GM18861 (cell line): ENCODE results near the gene PATE4.
"Not testable (repeated sequence)": the region's sequence is repeated elsewhere in the genome, so short reads cannot be mapped to it uniquely, and the experiment has no call there.

Source experiments
- ATAC-seq: cut with Tn5 transposase; IDR thresholded peaks from one replicate; pipeline ENCODE4 v1.9.1; 2021; ENCODE audit not compliant: unreplicated experiment

PATE4 gene, protein sequence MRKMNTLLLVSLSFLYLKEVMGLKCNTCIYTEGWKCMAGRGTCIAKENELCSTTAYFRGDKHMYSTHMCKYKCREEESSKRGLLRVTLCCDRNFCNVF

DNA sequence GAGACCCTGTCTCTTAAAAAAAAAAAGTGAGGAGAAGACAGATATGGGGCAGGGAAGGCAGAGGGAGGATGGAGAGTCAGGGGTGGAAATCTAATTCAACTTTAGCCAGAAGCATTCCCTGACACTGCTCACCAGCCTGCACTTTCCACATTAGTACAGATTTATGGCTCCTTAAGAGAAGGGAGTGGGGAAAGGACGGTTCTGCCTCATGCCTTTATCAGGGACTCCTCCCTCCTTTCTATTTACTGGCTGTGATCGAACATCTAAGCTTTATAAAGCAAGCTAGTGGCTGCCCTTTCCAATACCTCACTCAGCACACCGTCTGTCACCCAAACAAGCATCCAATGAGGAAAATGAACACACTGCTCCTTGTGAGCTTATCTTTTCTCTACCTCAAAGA is at the start of gene PATE4:
TSS of gene PATE4 (plus strand) at position 301 of the 400 bp plus-strand sequence. CDS start at position 345, 44 bp downstream.
- ATAC-seq: no peak

DNA sequence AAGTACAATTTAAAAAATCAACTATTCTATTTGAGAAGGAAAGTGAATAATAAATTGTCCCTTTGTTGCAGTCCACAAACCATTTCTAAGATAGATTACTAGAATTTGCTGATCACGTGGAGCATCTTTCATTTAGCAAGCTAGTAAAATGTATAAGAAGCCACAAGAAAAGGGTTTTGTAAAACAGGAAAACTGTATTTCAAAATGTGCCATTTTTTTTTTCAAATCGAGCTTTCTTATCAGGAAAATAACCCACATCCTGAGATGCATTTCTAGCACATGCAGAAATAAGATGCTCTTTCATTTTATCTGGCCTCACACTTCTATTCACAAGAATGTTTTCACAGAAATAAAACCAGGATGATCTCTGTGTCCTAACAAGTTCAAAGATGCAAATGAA is 48.4 kb upstream of the PATE4 start:
- ATAC-seq: no peak

DNA sequence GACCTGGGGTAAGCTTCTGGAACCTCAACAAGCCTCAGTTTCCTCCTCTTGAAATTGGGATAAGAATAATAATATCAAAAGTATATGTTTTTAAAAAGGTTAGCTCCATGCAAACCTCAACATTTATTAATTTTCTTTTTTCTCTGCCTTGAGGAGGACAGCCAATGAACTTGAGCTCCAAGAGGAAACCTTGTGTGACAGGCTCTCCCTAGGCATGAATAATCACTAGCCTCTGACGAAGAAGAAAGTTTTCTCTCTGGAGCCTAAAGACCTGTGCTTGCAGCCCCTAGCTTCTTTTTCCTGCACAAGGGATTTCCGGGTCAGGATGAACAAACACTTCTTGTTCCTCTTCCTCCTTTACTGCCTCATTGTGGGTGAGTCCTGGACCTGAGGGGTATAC is 45.3 kb upstream of the PATE4 start, which contains the start of gene PATE3:
TSS of gene PATE3 (plus strand) at position 301 of the 400 bp plus-strand sequence. CDS start at position 326, 25 bp downstream.
- no peak for ATAC-seq

DNA sequence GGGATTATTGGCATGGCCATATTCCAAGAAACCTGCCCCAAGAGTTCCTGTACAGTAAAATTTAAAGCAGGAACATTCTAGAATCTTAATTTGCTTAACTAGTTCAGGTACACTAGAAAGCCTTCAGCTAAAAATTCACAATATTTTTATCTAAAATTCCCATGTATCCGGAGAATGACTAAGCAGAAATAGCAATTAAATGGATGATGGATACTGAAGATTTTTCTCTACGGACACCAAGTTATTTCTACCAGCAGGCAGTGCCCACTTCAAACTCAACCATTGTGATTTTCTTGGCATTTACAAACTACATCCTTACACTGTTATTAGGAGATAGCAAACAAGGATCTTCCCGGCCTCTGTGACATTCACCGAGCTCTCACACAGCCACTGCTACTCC is 42.3 kb upstream of the PATE4 start:
- no peak for ATAC-seq

DNA sequence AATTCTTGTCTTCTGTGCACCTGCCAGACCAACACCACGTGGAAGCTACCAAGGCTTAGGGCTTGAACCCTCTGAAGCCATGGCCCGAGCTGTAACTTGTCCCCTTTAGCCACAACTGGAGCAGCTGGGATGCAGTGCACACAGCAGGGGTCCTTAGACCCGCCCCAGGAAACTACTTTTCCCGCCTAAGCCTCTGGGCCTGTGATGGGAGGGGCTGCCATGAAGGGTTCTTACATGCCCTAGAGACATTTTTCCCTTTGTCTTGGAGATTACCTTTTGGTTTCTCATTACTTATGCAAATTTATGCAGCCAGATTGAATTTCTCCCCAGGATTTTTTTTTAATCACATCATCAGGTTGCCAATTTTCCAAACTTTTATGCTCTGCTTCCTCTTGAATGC is 35.5 kb upstream of the PATE4 start:
- no peak for ATAC-seq

DNA sequence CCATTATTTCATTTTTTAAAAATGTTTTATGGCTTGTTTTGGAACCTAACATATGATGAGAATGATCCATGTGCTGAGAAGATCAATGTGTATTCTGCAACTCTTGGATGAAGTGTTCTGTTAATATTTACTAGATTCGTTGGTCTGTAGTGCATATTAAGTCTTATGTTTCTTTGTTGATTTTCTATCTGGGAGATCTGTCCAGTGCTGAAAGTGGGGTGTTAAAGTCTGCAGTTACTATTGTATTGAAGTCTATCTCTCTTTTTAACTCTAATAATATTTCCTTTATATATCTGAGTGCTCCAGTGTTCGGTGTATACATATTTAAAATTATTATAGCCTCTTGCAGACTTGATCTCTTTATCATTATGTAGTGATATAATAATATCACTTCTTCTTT is 33.3 kb upstream of the PATE4 start:
- no peak for ATAC-seq

DNA sequence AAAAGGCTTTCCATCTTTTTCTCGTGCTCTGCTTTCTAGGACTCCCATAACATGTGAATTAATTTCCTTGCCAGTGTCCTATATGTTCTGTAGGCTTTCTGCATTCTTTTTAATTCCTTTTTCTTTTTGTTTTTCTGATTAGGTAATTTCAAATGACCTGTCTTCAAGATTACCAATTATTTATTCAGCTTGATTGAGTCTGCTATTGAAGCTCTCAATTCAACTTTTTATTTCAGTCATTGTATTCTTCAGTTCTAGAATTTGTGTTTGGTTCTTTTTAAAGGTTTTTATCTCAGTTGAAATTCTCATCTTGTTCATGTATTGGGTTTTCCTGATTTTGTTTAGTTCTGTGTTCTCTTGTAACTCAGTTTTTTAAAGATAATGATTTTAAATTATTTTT is 30.7 kb upstream of the PATE4 start:
- ATAC-seq: no peak

DNA sequence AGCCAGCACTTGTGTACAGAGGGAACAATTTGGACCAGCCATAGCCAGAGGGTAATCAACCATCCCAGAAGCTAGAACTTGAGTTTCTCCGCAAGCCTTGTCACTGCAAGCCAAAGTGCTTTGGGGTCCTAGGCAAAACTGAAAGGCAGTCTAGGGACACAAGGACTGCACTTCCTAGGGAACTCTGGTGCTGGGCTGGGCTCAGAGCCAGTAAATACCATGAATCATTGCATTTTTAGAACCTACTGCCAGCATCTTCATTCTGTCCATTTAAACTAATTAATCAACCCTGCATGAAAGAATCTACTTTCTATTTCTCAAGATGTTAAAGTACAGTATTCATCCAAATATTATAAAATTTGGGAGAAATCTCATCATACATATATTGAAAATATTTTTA is 25.2 kb upstream of the PATE4 start:
- ATAC-seq: no peak

DNA sequence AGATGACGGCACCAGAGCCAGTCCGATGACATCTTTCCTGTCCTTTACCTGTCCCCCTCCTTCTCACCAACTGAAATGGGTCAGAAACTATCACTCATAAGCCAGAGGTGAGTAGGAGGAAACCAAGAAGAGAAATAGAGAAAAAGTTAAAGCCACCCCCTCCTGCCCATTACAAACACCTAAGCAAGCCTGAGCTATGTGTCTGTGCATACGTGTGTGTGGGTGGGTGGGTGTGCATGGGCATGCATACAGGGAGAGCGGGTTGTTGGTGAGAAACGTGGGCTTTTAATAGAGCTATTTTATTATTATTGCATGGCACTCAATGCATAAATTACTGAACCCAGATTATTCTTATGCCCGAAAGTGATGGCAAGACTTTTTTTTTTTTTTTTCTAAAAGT is 2.6 kb downstream of the PATE4 start:
- no peak for ATAC-seq

DNA sequence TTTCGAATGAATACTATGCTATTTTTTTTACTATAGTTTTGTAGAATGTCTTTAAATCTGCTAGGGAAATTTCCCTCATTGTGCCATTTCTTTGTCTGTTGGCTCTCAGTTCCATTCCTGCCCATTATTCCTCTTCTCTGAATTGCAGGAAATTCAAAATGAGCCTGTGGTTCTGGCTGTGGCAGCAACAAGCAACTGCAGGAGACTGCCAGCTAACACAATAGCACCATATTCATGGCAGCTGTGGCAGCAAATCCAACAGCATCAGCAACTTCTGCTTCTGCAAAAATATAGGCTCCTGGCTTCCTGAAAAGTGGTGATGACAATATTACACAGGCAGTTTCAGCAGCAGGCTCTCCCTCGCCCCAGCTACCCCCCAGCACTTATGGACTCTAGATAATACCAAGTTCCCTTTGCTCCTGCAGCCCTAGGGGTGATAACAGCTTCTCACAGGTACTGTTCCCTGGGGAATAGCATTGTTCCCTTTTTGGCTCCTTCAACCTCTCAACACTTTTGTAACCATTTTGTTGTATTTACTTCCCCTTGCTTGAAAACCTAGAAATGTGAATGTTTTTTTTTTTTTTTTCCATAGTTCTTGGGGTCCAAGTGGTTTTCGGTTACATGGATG is 9.3 kb downstream of the PATE4 start:
- ATAC-seq: no peak

DNA sequence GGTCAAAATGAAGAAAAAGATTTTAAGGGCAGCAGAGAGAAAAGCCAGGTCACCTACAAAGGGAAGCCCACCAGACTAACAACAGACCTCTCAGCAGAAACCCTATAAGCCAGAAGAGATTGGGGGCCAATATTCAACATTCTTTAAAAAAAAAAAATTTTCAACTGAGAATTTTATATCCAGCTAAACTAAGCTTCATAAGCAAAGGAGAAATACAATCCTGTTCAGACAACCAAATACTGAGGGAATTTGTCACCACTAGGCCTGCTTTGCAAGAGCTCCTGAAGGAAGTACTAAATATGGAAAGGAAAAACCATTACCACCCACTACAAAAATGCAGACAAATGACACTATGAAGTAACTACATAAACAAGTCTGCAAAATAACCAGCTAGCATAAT is 13.1 kb downstream of the PATE4 start:
- ATAC-seq: no peak

DNA sequence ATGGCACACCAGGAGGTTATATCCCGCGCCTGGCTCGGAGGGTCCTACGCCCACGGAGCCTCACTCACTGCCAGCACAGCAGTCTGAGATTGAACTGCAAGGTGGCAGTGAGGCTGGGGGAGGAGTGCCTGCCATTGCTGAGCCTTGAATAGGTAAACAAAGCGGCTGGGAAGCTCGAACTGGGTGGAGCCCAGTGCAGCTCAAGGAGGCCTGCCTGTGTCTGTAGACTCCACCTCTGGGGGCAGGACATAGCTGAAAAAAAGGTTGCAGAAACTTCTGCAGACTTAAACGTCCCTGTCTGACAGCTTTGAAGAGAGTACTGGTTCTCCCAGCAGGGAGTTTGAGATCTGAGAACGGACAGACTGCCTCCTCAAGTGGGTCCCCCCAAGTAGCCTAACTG is 24.6 kb downstream of the PATE4 start:
- ATAC-seq: not testable (repeated sequence)

DNA sequence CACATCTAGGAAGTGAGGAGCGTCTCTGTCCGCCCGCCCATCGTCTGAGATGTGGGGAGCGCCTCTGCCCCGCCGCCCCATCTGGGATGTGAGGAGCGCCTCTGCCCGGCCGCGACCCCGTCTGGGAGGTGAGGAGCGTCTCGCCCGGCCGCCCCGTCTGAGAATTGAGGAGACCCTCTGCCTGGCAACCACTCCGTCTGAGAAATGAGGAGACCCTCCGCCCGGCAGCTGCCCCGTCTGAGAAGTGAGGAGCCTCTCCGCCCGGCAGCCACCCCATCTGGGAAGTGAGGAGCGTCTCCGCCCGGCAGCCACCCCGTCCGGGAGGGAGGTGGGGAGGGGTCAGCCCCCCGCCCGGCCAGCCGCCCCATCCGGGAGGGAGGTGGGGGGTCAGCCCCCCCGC is 29.7 kb downstream of the PATE4 start:
- not testable (repeated sequence) for ATAC-seq

DNA sequence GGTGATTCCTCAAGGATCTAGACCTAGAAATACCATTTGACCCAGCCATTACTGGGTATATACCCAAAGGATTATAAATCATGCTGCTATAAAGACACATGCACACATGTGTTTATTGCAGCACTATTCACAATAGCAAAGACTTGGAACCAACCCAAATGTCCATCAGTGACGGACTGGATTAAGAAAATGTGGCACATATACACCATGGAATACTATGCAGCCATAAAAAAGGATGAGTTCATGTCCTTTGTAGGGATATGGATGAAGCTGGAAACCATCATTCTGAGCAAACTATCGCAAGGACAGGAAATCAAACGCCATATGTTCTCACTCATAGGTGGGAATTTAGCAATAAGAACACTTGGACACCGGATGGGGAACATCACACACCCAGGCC is 32.2 kb downstream of the PATE4 start:
- ATAC-seq: not testable (repeated sequence)

DNA sequence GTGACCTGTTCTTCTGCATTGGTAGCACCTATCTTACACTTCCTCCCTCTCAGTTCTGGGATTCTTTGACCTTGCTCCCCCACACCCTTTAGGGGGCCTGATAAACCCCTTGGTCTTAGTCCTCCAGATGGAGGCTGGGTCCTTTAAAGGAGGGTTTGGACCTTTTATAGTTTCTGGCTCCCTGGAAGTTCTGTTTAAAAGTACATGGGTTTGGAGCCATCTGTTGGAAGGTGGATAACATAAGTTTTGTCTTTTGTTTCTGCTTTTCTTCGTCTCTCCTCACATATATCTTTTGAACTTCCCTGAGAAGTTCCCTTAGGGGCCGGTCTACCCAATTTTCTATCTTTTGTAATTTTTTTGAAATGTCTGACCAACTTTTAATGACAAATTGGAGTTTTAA is 36.4 kb downstream of the PATE4 start:
- ATAC-seq: no peak

DNA sequence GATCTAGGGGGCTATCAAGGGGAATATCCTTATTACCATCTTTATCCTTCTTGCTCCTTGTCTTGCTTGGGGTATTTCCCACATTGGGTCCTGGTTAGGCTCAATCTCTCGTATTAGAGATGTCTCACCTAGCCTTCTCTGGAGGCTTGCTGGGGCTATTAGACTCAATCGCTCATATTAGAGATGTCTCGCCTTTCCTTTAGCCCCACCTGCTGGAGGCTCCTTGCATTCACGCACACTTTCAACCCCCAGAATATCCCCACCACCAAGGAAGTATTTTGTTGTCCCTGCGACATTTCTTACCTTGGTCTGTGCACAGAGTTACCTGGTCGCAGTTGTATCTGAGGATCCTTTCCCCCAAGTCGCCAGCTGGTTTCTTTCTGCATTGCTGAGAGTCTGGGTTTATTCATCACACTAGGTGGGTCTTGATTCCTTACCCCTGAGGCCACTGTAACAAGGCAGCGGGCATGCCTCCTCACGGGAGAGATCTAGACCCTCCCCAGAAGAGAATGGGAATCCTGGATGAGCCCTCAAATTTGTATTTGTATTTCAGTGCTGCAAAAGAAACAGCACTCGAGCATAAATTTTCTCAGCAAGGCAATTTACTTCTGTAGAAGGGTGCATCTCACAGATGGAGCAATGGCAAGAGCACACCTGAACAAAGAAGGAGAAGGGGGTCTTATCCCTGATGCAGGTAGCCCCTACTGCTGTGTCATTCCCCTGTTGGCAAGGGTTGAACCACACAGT is 38.4 kb downstream of the PATE4 start:
- no peak for ATAC-seq

DNA sequence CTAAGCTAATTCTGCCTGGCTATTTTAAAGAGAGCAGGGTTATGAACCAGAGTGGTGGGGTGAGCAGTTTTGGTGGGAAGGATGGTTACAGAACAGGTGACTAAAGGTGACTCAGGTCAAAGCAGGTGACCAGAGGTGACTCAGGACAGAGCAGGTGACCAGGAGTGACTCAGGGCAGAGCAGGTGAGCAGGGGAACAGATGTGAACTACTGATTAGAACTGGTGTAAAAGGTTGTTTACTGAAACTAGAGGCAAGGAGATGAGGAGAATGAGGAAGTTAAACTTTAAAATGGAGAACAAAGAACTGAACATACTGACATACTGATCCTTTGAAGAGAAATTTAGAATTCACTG is 39.0 kb downstream of the PATE4 start:
- ATAC-seq: no peak

DNA sequence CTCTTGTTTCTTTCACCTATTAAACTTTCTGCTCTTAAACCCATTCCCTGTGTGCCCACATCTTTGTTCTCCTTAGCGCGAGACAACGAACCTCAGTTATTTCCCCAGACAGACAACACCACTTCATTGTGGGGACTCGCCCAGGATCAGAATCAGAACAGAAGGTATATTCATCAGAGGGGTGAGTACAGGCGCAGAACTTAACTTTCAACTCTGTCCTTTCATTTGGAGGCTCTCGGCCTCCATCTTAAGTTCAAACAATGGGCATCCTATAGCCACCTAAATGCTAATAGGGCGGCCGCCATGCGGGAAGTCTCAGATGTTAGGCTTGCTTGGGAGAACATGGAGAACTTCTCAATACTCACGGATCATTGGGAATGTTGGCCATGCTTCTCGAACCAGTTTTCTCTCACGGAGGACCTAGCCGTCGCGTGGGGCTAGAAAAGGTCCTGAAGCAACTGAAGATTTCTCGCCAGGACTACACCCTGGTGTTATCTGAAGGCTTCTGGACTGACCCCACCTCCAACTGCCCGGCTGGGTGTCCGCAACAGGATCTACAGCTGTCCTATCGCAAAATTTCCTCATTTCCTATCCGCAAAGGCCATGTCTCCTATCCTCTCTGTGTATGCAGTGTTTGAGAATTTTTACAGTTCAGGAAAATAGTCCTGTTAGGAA is 40.9 kb downstream of the PATE4 start:
- no peak for ATAC-seq

DNA sequence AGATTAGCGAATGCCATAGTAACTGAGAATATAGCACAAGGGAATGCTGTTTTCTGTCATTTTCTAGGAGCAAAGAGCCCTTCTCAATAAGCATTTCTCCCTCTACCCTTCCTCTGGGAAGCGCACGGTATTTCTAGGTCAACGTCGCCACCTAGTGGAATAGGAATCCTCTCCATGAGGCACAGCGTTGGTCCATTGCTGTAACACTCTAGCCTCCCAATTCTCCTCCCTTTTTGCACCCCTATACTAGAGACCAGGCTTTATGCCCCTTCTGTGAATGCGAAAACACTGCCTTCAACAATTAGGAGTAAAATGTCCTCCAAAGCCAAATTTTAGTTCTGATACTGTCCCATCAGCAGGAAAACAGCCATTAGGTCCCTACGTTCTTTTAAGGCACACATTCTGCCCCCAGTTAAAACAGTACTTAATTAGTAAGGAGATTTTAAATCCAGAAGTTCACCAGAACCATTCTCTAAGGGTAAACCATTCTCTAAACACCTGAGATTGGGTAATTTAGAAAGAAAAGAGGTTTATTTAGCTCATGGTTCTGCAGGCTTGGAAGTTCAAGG is 41.5 kb downstream of the PATE4 start:
- ATAC-seq: peak; percentile 88

DNA sequence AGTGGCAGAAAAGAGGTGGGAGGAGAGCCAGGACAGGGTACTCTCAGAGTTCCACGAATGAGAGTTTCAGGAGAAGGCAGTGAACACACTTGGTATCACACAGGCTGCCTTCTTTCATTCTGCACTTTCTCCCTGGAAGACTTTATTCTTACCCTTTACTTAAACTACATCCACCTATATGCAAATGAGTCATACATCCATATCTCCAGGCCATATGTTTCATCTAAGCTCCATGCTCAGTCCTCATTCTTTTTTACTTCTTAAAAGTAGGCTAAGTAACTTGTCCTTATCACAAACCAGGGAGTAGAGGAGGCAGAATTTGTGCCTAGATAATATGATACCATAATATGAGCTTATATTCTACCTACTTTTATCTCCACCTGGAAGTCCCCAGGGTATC is 48.2 kb downstream of the PATE4 start:
- no peak for ATAC-seq

DNA sequence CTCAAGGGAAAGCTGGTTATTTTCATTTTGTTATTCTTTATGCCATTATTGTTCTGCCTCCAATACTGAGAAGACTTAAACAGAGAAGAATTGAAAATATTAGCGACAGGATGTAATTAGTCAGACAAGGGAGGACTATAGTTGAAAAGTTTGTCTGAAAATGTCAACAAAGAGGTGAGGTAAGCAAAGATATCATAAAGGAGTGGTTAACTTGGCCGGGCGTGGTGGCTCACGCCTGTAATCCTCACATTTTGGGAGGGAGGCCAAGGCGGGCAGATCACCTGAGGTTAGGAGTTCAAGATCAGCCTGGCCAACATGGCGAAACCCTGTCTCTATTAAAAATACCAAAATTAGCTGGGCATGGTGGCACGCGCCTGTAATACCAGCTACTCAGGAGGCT is 50.3 kb downstream of the PATE4 start:
- ATAC-seq: no peak

DNA sequence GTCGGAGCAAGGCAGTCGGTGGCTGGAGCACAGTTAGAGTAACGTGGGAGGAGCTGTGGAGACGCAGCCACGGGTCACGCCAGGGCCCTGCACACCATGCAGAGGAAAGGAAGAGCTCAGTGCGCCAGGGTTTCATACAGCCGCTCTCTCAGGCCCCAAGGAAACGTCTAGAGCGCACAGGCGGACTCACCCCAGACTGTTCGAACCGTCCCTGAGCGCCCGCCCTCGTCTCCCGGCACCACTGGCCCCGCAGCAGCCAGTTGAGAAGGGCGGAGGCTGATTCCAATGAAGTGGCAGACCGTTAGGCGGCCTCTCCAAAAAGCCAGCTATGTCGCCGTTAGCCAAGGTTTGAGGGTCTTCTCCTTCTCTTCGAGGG is 53.9 kb downstream of the PATE4 start:
- ATAC-seq: peak; percentile 6
